Hematopoietic multipotent progenitor cell (in vitro differentiated cells): Measurements from ENCODE around the gene RASAL1. TPM values are rescaled to one million over a fixed set of nuclear protein-coding genes. Genes with fewer than 3 reads are reported as not detected.

Source experiments
- DNase-seq, 3 donors: peaks; one replicate each; pipeline ENCODE4 v3.0.0-alpha.2; 2011 to 2015; ENCODE audit warnings: low read depth in 2 of 3, low spot score in 2 of 3
- total RNA-seq: library from RNA; depleted of rRNA; stranded (reverse); fragments of >200 nt; gene quantifications from one replicate; pipeline ENCODE4 v1.2.3, GENCODE V29; 2012

RASAL1 gene
- total RNA-seq, 1 donor, result 0.27 TPM

DNA sequence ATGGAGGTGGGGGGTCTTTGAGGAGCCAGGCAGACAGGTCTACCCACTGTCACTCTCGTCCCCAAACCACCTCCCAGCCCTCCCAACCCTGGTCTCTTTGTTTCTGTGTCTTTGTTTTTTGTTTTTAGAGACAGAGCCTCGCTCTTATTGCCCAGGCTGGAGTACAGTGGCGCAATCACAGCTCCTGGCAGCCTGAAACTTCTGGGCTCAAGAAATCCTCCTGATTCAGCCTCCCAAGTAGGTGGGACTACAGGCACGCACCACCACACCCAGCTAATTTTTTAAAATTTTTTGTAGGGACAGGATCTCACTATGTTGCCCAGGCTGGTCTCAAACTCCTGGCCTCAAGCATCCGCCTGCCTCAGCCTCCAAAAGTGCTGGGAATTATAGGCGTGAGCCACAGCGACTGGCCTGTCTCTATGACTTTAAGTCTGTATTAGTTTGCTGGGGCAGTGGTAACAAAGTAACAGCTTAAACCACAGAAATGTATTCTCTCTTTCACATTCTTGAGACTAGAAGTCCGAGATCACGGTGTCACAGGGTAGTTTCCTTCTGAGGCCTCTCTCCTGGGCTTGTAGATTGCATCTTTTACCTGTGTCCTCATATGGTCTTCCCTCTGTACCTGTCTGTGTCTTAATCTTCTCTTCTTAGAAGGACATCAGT is 52.9 kb downstream of the RASAL1 start:
- no peak for DNase-seq

GRCh38 chr12:113081873-113082272 is 53.7 kb downstream of the RASAL1 start:
- no peak for DNase-seq

DNA sequence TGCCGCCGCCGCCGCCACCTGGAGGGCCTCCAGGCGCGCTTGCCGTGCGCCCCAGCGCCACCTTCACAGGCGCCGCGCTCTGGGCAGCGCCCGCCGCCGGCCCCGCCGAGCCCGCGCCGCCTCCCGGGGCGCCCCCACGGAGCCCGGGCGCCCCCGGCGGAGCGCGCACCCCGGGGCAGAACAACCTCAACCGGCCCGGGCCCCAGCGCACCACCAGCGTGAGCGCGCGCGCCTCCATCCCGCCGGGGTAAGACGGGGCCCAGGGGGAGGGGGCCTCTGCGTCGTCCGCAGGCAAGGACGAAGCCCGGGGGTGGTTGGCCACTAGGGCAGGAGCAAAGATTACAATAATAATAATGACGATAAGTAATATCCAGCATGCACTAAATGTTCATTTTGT is 57.7 kb downstream of the RASAL1 start:
- DNase-seq, result no peak

DNA sequence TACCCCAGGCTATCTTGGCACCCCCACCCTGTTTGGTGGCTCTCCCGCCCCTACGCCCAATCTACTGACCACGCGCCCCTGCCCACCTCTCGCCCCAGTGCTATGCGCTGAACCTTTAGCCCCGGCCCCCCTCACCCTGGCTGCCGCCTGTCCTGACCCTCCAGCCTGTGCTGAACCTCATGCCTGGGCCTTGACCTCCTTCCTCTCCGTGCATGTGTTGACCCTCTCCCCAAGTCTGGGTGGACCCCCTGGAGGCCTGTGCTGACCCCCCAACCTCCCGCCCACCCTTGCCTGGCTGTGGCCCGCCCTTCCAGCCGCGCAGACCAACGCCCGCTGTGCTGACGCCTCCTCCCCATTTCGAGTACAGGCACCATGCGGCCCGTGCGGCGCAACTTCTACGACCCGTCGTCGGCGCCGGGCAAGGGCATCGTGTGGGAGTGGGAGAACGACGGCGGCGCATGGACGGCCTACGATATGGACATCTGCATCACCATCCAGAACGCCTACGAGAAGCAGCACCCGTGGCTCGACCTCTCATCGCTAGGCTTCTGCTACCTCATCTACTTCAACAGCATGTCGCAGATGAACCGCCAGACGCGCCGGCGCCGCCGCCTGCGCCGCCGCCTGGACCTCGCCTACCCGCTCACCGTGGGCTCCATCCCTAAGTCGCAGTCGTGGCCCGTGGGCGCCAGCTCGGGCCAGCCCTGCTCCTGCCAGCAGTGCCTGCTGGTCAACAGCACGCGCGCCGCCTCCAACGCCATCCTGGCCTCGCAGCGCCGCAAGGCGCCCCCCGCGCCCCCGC is 58.3 kb downstream of the RASAL1 start:
- DNase-seq, result no peak

- DNase-seq, result peak in 1 of 3 donors; percentile 32
Observed at GRCh38 chr12:113075137-113075683, 60.4 kb downstream of the RASAL1 start.

- no peak for DNase-seq
Observed at GRCh38 chr12:113073586-113073985, 62.0 kb downstream of the RASAL1 start.

DNA sequence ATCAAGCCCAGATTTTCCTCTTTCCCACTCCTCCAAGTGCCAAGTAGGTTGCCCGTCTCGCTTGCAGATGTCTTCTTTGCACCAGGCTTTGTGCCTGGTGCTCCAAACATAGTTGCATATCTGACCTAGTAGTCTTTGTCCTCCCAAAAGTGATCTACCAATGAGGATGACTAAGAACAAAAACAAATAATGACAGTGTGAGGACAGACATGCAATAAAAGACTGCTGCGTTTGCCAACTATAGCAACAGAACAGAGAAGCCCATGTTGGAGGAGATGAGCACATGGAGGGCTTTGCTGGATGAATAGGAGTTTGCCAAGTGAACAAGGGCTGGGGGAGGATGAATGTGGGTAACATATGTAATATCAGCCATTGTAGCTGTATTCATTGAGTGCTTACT is 63.4 kb downstream of the RASAL1 start:
- no peak for DNase-seq

GRCh38 chr12:113071135-113072112 is 64.1 kb downstream of the RASAL1 start:
- DNase-seq, result no peak

DNA sequence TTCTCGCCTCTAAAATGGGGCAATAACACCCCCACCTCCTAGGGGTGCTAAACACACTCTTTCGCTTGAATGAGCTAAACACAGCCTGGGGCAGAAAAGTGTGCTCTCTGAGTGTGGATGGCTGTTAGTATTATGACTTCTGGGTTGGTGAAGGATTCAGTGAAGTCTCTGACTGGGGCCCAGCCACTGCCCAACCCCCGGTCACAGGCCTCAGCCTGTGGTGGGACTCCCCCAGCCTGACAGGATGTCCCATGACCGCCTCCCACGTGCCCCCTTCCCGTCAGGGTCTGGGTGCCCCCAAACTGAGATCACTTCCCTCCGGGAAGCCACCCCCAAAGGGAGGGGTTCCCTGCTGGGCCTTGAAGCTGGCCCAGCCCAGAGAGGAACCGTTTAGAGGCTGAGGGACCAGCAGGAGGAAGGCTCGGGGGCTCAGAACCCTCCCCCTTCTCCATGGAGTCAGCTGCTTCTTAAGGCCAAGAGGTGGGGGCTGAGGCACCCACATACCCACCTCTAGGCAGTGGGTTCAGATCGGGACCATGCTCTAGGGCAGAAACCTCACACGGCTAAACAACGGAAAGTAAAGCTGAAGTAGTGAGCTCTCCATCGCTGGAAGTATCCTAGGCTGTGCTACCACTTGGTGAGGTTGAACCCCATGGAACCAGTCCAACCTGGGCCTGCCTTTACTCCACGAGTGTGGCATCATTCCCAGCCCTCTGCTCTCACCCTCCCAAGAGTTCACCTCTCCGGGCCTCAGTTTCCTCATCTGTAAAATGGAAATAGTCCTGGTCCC is 65.2 kb downstream of the RASAL1 start:
- DNase-seq, result peak in 2 of 3 donors; percentile 91 to 93

GRCh38 chr12:113069751-113070116 is 65.8 kb downstream of the RASAL1 start:
- DNase-seq, result no peak

- DNase-seq, result no peak
Observed at GRCh38 chr12:113069149-113069548, 66.4 kb downstream of the RASAL1 start.

GRCh38 chr12:113067987-113068935 is 67.3 kb downstream of the RASAL1 start:
- DNase-seq, result no peak

DNA sequence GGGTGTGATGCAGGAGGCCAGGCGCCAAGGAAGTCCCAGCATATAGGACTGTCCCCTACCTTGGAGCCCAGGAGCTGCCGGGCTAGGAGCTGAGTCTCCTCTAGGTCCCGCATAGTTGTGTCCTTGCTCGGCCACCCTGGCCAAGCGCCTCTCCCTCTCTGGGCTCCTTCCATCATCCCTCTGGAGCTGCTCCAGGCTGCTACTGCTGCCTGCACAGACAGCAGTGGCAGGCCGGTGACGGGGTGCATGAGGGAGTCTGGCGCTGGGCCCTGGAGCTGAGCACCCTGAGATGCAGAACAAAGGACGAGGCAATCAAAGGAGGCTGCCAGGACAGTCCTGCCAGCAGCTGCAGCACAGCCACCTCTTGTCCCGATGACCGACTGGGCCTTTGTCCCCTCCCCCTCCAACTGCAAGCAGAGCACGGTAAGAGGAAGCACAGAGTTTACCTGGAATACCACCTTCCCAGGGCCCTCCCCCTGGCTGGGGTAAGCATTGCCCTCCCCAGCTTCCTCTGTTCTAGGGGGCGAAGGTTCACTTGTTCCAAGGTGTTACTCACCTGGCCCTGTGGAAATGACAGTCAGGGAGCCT is 68.7 kb downstream of the RASAL1 start:
- DNase-seq, result no peak

GRCh38 chr12:113065126-113066007 is 70.2 kb downstream of the RASAL1 start:
- peak in 1 of 3 donors; percentile 55 for DNase-seq

DNA sequence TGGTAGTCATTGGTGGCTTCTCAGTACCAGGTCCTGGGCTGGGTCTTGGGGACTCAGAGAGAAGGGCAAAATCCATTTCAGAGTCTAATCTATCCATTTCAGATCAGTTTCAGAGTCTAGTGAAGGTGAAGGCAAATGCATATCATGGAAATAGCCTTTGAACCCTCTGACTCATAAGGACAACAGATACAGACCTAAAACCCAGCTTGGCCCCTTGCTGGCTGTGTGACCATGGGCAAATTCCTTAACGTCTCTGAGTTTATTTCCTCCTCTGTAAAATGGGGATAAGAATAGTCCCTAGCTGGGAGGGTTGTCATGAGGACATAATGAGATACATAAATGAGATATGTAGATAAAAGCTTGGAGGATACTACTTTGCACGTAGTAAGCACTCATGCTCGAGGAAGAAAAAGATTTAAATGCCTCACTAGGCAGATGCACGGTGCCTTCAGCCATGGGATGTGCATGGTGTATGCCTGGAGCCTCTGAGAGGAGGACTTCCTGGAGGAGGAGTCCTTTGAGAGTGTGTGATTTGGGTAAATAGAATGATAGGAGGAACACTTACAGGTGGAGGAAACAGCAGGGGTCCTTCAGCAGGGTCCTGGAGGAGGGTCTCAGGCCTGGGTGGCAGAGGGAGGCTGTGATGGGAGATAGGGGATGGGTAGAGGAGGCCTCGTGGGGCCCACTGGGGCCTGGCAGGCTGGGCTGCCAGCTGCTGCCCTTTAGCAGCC is 71.0 kb downstream of the RASAL1 start:
- DNase-seq, result no peak

- no peak for DNase-seq
Observed at GRCh38 chr12:113063396-113064350, 71.9 kb downstream of the RASAL1 start.
